HL-60 (cell line): ENCODE data around the gene SLC35A4.

ENCODE experiments used
- POLR2AphosphoS5 ChIP-seq: IDR thresholded peaks from 2 replicates; pipeline ENCODE4 v1.6.1; 2012; ENCODE audit warnings: low read depth
- SPI1 ChIP-seq: IDR thresholded peaks from 2 replicates; pipeline ENCODE4 v1.6.1; 2012; ENCODE audit warnings: low read depth, mild to moderate bottlenecking, borderline replicate concordance
- TF ChIP-seq, protein P1 (sequence below): IDR thresholded peaks from one replicate; pipeline ENCODE4 v1.5.1; 2011; ENCODE audit warnings: low read length, control low read depth, inconsistent platforms; ENCODE audit not compliant: insufficient read depth
- TF ChIP-seq, protein P2 (sequence below): IDR thresholded peaks from 2 replicates; pipeline ENCODE4 v1.6.1; 2012; ENCODE audit warnings: low read depth; ENCODE audit not compliant: insufficient replicate concordance

DNA sequence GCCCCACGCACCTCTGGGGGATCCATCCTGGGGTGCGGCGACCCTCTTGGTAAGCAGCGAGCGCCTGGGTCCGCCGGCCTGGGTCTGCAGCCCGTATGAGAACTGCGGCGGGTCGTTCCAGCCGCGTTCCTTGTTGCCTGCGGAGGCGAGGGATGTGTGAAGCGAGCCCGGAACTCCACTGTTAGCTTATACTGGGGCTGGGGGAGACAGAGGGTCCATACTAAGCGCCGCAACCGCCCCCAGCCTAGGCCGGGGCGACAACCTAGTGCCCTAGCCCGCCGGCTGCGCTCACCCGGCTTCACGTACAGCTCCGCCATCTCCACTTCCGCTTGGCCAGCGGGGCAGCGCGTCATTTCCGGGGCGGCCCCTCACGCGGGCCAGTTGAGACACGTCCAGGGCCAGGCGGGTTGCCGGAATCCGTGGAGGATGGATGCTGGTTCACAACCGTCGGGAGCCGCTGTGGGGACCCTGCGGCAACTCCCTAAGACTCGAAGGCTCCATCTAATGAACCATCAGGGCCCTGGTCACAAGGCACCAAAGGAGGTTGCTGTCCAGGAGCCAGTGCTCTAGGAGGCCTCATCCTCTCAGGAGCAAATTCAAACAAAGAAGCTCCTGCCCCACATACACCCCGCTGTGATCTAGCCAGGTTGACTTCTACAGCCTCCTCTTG, 7.4 kb upstream of the SLC35A4 start, which contains the start of gene SRA1:
- TF ChIP-seq, protein P1, sequence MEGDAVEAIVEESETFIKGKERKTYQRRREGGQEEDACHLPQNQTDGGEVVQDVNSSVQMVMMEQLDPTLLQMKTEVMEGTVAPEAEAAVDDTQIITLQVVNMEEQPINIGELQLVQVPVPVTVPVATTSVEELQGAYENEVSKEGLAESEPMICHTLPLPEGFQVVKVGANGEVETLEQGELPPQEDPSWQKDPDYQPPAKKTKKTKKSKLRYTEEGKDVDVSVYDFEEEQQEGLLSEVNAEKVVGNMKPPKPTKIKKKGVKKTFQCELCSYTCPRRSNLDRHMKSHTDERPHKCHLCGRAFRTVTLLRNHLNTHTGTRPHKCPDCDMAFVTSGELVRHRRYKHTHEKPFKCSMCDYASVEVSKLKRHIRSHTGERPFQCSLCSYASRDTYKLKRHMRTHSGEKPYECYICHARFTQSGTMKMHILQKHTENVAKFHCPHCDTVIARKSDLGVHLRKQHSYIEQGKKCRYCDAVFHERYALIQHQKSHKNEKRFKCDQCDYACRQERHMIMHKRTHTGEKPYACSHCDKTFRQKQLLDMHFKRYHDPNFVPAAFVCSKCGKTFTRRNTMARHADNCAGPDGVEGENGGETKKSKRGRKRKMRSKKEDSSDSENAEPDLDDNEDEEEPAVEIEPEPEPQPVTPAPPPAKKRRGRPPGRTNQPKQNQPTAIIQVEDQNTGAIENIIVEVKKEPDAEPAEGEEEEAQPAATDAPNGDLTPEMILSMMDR = no peak
- TF ChIP-seq SPI1 (peak; percentile 84), POLR2AphosphoS5 (peak; percentile 95)
- TF ChIP-seq, protein P2, sequence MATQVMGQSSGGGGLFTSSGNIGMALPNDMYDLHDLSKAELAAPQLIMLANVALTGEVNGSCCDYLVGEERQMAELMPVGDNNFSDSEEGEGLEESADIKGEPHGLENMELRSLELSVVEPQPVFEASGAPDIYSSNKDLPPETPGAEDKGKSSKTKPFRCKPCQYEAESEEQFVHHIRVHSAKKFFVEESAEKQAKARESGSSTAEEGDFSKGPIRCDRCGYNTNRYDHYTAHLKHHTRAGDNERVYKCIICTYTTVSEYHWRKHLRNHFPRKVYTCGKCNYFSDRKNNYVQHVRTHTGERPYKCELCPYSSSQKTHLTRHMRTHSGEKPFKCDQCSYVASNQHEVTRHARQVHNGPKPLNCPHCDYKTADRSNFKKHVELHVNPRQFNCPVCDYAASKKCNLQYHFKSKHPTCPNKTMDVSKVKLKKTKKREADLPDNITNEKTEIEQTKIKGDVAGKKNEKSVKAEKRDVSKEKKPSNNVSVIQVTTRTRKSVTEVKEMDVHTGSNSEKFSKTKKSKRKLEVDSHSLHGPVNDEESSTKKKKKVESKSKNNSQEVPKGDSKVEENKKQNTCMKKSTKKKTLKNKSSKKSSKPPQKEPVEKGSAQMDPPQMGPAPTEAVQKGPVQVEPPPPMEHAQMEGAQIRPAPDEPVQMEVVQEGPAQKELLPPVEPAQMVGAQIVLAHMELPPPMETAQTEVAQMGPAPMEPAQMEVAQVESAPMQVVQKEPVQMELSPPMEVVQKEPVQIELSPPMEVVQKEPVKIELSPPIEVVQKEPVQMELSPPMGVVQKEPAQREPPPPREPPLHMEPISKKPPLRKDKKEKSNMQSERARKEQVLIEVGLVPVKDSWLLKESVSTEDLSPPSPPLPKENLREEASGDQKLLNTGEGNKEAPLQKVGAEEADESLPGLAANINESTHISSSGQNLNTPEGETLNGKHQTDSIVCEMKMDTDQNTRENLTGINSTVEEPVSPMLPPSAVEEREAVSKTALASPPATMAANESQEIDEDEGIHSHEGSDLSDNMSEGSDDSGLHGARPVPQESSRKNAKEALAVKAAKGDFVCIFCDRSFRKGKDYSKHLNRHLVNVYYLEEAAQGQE = peak; percentile 73
